G401 (cell line): ENCODE results near the gene PIK3AP1. TPM values are rescaled to one million over a fixed set of nuclear protein-coding genes. Genes with fewer than 3 reads are reported as not detected.
"Not testable (repeated sequence)": the region's sequence is repeated elsewhere in the genome, so short reads cannot be mapped to it uniquely, and the experiment has no call there.

Source experiments
- DNase-seq: peaks from one replicate; pipeline ENCODE4 v3.0.0-alpha.2; 2015; ENCODE audit warnings: low spot score
- in situ Hi-C: cut with HindIII; loops from 2 replicates; pipeline ENCODE4 v1.10.0; 2016; ENCODE audit warnings: low sequenced_read_pairs, mixed read lengths
- total RNA-seq: library from RNA; depleted of rRNA; stranded (reverse); fragments of >200 nt; shearing (Covaris generic); gene quantifications from 2 replicates; pipeline ENCODE4 v1.2.3, GENCODE V29; 2014; rRNA removed

Gene PIK3AP1
- 0.51 and 0.62 TPM in 2 replicates for total RNA-seq

GRCh38 chr10:96720422-96721206 lies at the start of gene PIK3AP1:
PIK3AP1 (minus strand) TSS chr10:96720514; CDS start chr10:96720394, 120 bp downstream.
- DNase-seq = peak; percentile 10

GRCh38 chr10:96768136-96768535 lies 47.8 kb upstream of the PIK3AP1 start:
- in situ Hi-C loops = no loop called here
- no peak for DNase-seq

More at GRCh38 chr10:96720422-96721206, at the start of gene PIK3AP1:
- in situ Hi-C loops = no loop called here

GRCh38 chr10:96767611-96768010 lies 47.3 kb upstream of the PIK3AP1 start:
- DNase-seq = no peak
- in situ Hi-C loops = no loop called here

GRCh38 chr10:96765406-96766240 lies 45.3 kb upstream of the PIK3AP1 start:
- DNase-seq = peak; percentile 8
- in situ Hi-C loops = no loop called here

- DNase-seq = no peak
- in situ Hi-C loops = no loop called here
Observed at GRCh38 chr10:96764425-96765060, 44.2 kb upstream of the PIK3AP1 start.

GRCh38 chr10:96758423-96758822 lies 38.1 kb upstream of the PIK3AP1 start:
- in situ Hi-C loops = no loop called here

GRCh38 chr10:96756111-96756903 lies 36.0 kb upstream of the PIK3AP1 start:
- DNase-seq = no peak
- in situ Hi-C loops = no loop called here

More at GRCh38 chr10:96758423-96758822, 38.1 kb upstream of the PIK3AP1 start:
- DNase-seq = no peak

- in situ Hi-C loops = no loop called here
- DNase-seq = no peak
Observed at GRCh38 chr10:96753956-96754355, 33.6 kb upstream of the PIK3AP1 start.

GRCh38 chr10:96752375-96752774 lies 32.1 kb upstream of the PIK3AP1 start:
- no peak for DNase-seq
- in situ Hi-C loops = no loop called here

- DNase-seq, in situ Hi-C loops: not testable (repeated sequence)
Observed at GRCh38 chr10:96750316-96750715, 30.0 kb upstream of the PIK3AP1 start.

- in situ Hi-C loops = no loop called here
- no peak for DNase-seq
Observed at GRCh38 chr10:96747734-96748550, 27.6 kb upstream of the PIK3AP1 start.

- in situ Hi-C loops = no loop called here
- DNase-seq = no peak
Observed at GRCh38 chr10:96746503-96746902, 26.2 kb upstream of the PIK3AP1 start.

- in situ Hi-C loops = no loop called here
- no peak for DNase-seq
Observed at GRCh38 chr10:96745950-96746349, 25.6 kb upstream of the PIK3AP1 start.

GRCh38 chr10:96743988-96744585 lies 23.8 kb upstream of the PIK3AP1 start:
- DNase-seq = peak; percentile 8
- in situ Hi-C loops = no loop called here

GRCh38 chr10:96741557-96741956 lies 21.2 kb upstream of the PIK3AP1 start:
- DNase-seq, in situ Hi-C loops: not testable (repeated sequence)

GRCh38 chr10:96740579-96741281 lies 20.4 kb upstream of the PIK3AP1 start:
- DNase-seq = no peak
- in situ Hi-C loops = no loop called here

GRCh38 chr10:96740141-96740540 lies 19.8 kb upstream of the PIK3AP1 start:
- in situ Hi-C loops = no loop called here
- DNase-seq = no peak
